ENCODE measurements around the gene ZNF106. TPM values are rescaled to one million over a fixed set of nuclear protein-coding genes. Genes with fewer than 3 reads are reported as not detected.

The ZNF106 gene
- total RNA-seq, 6 experiments from 2014 or later: 17.5 to 24.5 (median 20.0) TPM

GRCh38 chr15:42401544-42402454 lies 89.1 kb downstream of the ZNF106 start:
- WGBS (ENCODE audit: insufficient coverage, low coverage, low lambda C conversion rate, missing lambda C conversion rate): 93% methylated on average over 6 of the region's 24 CpGs
- Histone ChIP-seq H3K9me3 (no peaks in the 10 kb centered on the region), H3K4me3 (no peak overlapping the region), H3K4me1 (peaks cover 0 to 28% (median 4%) of the 10 kb centered on the region in 4 donors), H3K36me3 (peaks cover 0 to 11% (median 3%) of the 10 kb centered on the region in 4 donors), H3K27ac (no peak overlapping the region), H3K27me3 (no peaks in the 10 kb centered on the region)
- intact Hi-C loops (cut with DNase I): no loop called here
- TF ChIP-seq CTCF (IDR thresholded peaks at IDR 0.05) (no peak), POLR2A (IDR thresholded peaks at IDR 0.05) (no peak)
- ATAC-seq (peak in 1 of 4 donors; percentile 12), DNase-seq (no peak)

GRCh38 chr15:42395838-42396237 lies 95.1 kb downstream of the ZNF106 start:
- Histone ChIP-seq H3K36me3 (peaks cover 0 to 11% (median 3%) of the 10 kb centered on the region in 4 donors), H3K4me1 (no peaks in the 10 kb centered on the region), H3K9me3 (no peaks in the 10 kb centered on the region), H3K27me3 (no peaks in the 10 kb centered on the region), H3K4me3 (no peak overlapping the region), H3K27ac (no peak overlapping the region)
- DNase-seq (no peak), ATAC-seq (no peak)
- WGBS (ENCODE audit: insufficient coverage, low coverage, low lambda C conversion rate, missing lambda C conversion rate): 67% methylated on average over 1 of the region's 1 CpG
- TF ChIP-seq POLR2A (IDR thresholded peaks at IDR 0.05) (no peak), CTCF (IDR thresholded peaks at IDR 0.05) (no peak)
- intact Hi-C loops (cut with DNase I): no loop called here

DNA sequence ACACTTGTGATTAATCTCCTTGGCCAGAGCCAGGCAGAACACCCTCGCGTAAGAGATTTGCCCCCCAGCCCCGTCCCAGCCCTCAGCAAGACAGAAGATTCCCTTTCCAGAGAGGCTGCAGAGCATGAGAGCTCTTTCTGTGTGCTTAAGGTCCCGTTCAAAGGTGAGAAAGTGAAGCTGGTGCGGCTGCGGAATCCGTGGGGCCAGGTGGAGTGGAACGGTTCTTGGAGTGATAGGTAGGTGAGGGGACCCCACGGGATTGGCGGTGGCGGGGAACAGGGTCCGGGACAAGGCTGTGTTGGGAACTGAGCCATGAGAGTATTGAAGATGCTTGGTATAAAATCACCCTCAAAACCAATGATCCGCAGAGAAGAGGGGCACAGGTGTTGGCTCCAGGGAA lies 96.8 kb downstream of the ZNF106 start:
- H3K27me3 ChIP-seq: no peaks in the 10 kb centered on the region
- no peaks in the 10 kb centered on the region for H3K9me3 ChIP-seq
- intact Hi-C loops (cut with DNase I): no loop called here
- H3K27ac ChIP-seq: no peak overlapping the region
- WGBS (ENCODE audit: insufficient coverage, low coverage, low lambda C conversion rate, missing lambda C conversion rate): 82% methylated on average over 11 of the region's 13 CpGs
- TF ChIP-seq CTCF (IDR thresholded peaks at IDR 0.05) (no peak), POLR2A (IDR thresholded peaks at IDR 0.05) (no peak)
- DNase-seq (peak in 1 of 3 donors; percentile 21), ATAC-seq (no peak)
- H3K4me3 ChIP-seq: no peak overlapping the region
- peaks cover 0 to 3% (median 0%) of the 10 kb centered on the region in 4 donors for H3K36me3 ChIP-seq
- no peaks in the 10 kb centered on the region for H3K4me1 ChIP-seq

DNA sequence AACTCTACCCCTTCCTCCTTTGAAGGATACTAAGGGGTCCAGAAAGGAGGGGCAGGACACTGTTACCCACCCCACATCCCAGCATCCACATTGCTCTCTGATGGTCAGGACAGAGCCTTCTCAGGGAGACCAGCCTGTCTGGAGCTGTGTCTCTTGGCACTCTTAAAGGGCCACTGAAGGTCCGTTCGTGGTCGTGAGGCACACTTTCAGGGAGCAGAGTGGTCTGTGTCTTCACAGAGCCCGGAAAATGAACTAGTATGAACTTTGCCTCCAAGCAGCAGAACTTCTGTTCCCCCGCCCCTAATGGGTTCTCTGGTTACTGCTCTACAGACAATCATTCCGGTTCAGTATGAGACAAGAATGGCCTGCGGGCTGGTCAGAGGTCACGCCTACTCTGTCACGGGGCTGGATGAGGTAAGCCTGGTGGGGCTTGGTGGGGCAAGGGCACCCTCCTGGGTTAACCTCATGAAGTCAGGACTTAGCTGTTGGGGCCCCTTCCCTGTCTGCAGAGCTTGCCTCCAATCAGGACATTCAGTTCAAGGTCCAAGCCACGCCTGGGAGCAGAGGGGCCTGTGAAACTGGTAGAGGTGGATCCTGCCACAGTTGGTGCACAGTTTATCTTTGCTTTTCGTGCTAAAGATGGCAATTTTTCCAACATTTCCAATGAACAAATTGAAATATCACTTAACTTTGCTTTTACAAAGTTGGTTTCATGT lies 98.5 kb downstream of the ZNF106 start:
- DNase-seq (no peak), ATAC-seq (no peak)
- TF ChIP-seq CTCF (IDR thresholded peaks at IDR 0.05): no peak
- no peak for TF ChIP-seq POLR2A (IDR thresholded peaks at IDR 0.05)
- no peak overlapping the region for H3K4me3 ChIP-seq
- no peaks in the 10 kb centered on the region for H3K9me3 ChIP-seq
- no peaks in the 10 kb centered on the region for H3K4me1 ChIP-seq
- intact Hi-C loops (cut with DNase I): no loop called here
- no peaks in the 10 kb centered on the region for H3K27me3 ChIP-seq
- no peaks in the 10 kb centered on the region for H3K36me3 ChIP-seq
- no peak overlapping the region for H3K27ac ChIP-seq
- WGBS (ENCODE audit: insufficient coverage, low coverage, low lambda C conversion rate, missing lambda C conversion rate): 73% methylated on average over 6 of the region's 11 CpGs

Data from right lobe of liver (tissue), 6 donors.